Measurements from ENCODE around the gene CYP39A1.

The CYP39A1 gene

DNA sequence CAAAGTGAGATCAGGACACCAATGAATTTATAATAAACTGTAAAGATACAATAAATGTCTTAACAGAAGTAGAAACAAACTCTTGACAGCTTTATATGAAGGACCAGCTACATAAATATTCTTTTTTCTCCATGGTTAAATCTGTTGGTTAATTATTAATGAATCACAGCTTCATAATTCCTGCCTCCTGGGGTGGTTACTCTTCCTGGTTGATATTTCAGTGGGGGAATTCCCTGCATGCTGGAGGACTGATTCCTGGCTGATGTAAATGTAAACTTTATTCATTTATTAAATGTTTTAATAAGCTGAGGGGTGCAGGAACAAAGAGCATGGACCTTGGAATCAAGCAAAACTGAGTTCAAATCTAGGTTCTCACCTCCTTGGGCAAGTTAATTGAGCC is 145.2 kb downstream of the CYP39A1 start:
- Histone ChIP-seq H3K9ac (ENCODE audit: low read depth, low read length, poor library complexity, severe bottlenecking) (no peak overlapping the region), H3K36me3 (ENCODE audit: insufficient read depth, low read length) (no peaks in the 10 kb centered on the region), H3K9me2 (replicated peaks; ENCODE audit: low read depth, low read length) (no peaks in the 10 kb centered on the region), H3K9me3 (ENCODE audit: insufficient read depth, low read depth, low read length) (no peaks in the 10 kb centered on the region), H3K4me2 (ENCODE audit: low read depth, low read length, poor library complexity, severe bottlenecking) (no peak overlapping the region), H2AFZ (ENCODE audit: low read length) (no peak overlapping the region), H3K79me2 (ENCODE audit: insufficient read depth, low read length) (no peaks in the 10 kb centered on the region), H3K4me1 (ENCODE audit: insufficient read depth, low read length, poor library complexity, severe bottlenecking) (no peaks in the 10 kb centered on the region), H3K4me3 (ENCODE audit: low read length, poor library complexity, severe bottlenecking) (no peak overlapping the region), H3K27me3 (ENCODE audit: insufficient read depth, low read length, poor library complexity, severe bottlenecking) (no peaks in the 10 kb centered on the region), H4K20me1 (ENCODE audit: insufficient read depth, low read length, poor library complexity, severe bottlenecking) (no peaks in the 10 kb centered on the region), H3F3A (ENCODE audit: low read depth) (no peaks in the 10 kb centered on the region)
- no peak for TF ChIP-seq EZH2phosphoT487 (IDR thresholded peaks at IDR 0.05; ENCODE audit: borderline replicate concordance)
- TF ChIP-seq, protein P1, sequence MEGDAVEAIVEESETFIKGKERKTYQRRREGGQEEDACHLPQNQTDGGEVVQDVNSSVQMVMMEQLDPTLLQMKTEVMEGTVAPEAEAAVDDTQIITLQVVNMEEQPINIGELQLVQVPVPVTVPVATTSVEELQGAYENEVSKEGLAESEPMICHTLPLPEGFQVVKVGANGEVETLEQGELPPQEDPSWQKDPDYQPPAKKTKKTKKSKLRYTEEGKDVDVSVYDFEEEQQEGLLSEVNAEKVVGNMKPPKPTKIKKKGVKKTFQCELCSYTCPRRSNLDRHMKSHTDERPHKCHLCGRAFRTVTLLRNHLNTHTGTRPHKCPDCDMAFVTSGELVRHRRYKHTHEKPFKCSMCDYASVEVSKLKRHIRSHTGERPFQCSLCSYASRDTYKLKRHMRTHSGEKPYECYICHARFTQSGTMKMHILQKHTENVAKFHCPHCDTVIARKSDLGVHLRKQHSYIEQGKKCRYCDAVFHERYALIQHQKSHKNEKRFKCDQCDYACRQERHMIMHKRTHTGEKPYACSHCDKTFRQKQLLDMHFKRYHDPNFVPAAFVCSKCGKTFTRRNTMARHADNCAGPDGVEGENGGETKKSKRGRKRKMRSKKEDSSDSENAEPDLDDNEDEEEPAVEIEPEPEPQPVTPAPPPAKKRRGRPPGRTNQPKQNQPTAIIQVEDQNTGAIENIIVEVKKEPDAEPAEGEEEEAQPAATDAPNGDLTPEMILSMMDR (conservative IDR thresholded peaks at IDR 0.05; ENCODE audit: low read length), result no peak

DNA sequence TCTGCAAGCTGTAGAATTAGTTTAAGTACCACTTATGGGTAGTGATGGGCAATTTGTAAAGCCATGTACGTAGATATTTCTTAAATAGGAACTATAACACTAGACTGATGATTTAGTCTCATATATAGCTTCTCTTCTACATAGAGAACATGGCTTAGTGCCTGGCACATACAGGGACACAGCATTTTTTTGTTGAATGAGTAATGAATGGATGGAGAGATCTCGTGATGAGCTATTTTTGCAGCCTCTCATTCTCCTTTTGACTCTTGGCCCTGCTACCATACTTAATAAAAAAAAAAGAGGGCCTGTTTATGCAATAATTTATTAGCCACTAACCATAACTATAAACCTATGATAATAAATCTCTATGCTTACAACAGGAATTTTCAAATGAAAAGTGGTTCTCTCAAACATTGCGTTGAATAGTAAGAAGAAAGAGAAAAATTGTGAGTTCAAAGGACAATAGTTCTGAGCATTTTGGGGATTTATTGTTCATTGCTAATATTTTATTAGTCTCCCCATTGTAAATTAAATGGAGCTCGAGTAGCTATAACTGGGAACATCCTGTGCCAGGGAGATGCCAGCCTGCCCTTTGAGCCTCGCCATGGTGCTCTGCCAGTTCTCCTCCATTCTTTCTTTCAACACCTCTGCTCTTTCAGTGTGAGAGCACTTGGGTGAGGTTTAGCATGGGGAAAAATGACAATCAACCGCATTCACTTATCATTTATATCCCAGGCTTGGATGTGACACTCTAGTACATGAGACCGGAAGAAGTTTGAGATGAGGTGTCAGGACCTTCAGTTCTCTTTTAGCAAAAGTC is 146.7 kb downstream of the CYP39A1 start:
- no peaks in the 10 kb centered on the region for H3K27me3 ChIP-seq (ENCODE audit: insufficient read depth, low read length, poor library complexity, severe bottlenecking)

DNA sequence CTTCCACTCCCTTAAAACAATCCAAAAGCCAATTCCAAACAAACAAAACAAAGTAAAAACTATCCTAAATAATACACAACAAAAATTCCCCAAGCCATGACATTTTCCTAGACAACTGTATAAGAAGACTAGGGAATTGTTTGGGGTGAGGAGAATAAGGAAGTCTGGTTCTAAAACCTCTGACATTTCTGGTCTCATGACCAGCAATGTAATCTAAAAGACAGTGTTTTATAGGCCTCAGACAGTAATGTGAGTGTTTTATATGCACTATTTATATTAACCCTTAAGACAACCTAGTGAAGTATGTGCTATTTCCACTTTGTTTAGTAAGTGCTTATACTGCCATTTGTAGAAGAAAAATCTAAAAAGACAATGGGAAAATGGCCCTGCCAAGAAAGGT is 148.4 kb downstream of the CYP39A1 start:
- Histone ChIP-seq H3K27me3 (ENCODE audit: insufficient read depth, low read length, poor library complexity, severe bottlenecking) (no peaks in the 10 kb centered on the region), H3K4me1 (ENCODE audit: insufficient read depth, low read length, poor library complexity, severe bottlenecking) (no peaks in the 10 kb centered on the region), H4K20me1 (ENCODE audit: insufficient read depth, low read length, poor library complexity, severe bottlenecking) (no peaks in the 10 kb centered on the region), H3K9me2 (replicated peaks; ENCODE audit: low read depth, low read length) (no peaks in the 10 kb centered on the region), H3K4me2 (ENCODE audit: low read depth, low read length, poor library complexity, severe bottlenecking) (no peak overlapping the region), H3K9ac (ENCODE audit: low read depth, low read length, poor library complexity, severe bottlenecking) (no peak overlapping the region), H2AFZ (ENCODE audit: low read length) (no peak overlapping the region), H3K79me2 (ENCODE audit: insufficient read depth, low read length) (no peaks in the 10 kb centered on the region), H3K36me3 (ENCODE audit: insufficient read depth, low read length) (no peaks in the 10 kb centered on the region), H3K4me3 (ENCODE audit: low read length, poor library complexity, severe bottlenecking) (no peak overlapping the region), H3K9me3 (ENCODE audit: insufficient read depth, low read depth, low read length) (no peaks in the 10 kb centered on the region), H3F3A (ENCODE audit: low read depth) (no peaks in the 10 kb centered on the region)
- TF ChIP-seq, protein P1 (conservative IDR thresholded peaks at IDR 0.05; ENCODE audit: low read length), result no peak
- no peak for TF ChIP-seq EZH2phosphoT487 (IDR thresholded peaks at IDR 0.05; ENCODE audit: borderline replicate concordance)

More for the DNA sequence above, 146.7 kb downstream of the CYP39A1 start:
- Histone ChIP-seq H2AFZ (ENCODE audit: low read length) (no peak overlapping the region), H3K79me2 (ENCODE audit: insufficient read depth, low read length) (no peaks in the 10 kb centered on the region), H3K9me2 (replicated peaks; ENCODE audit: low read depth, low read length) (no peaks in the 10 kb centered on the region), H3K36me3 (ENCODE audit: insufficient read depth, low read length) (no peaks in the 10 kb centered on the region), H3K9me3 (ENCODE audit: insufficient read depth, low read depth, low read length) (no peaks in the 10 kb centered on the region), H3K4me2 (ENCODE audit: low read depth, low read length, poor library complexity, severe bottlenecking) (no peak overlapping the region), H4K20me1 (ENCODE audit: insufficient read depth, low read length, poor library complexity, severe bottlenecking) (no peaks in the 10 kb centered on the region), H3K9ac (ENCODE audit: low read depth, low read length, poor library complexity, severe bottlenecking) (no peak overlapping the region), H3F3A (ENCODE audit: low read depth) (no peaks in the 10 kb centered on the region), H3K4me1 (ENCODE audit: insufficient read depth, low read length, poor library complexity, severe bottlenecking) (no peaks in the 10 kb centered on the region), H3K4me3 (ENCODE audit: low read length, poor library complexity, severe bottlenecking) (no peak overlapping the region)
- TF ChIP-seq, protein P1 (conservative IDR thresholded peaks at IDR 0.05; ENCODE audit: low read length), result no peak
- TF ChIP-seq EZH2phosphoT487 (IDR thresholded peaks at IDR 0.05; ENCODE audit: borderline replicate concordance), result no peak
